GM10266 (cell line): ENCODE results near the gene TRPM8.
"Not testable (repeated sequence)": the region's sequence is repeated elsewhere in the genome, so short reads cannot be mapped to it uniquely, and the experiment has no call there.

Experiments
- DNase-seq: peaks from one replicate; pipeline ENCODE4 v3.0.0; 2012; ENCODE audit errors: extremely low spot score
- CTCF ChIP-seq: IDR thresholded peaks from 2 replicates; pipeline ENCODE4 v1.5.1; 2012; ENCODE audit warnings: mild to moderate bottlenecking, low read depth; ENCODE audit not compliant: control insufficient read depth, insufficient read depth; ENCODE audit errors: missing control alignments

Gene TRPM8

GRCh38 chr2:233917116-233917515, at the start of gene TRPM8:
TRPM8 (plus strand) TSS chr2:233917373; CDS start chr2:233926538, 9,165 bp downstream.
- no peak for TF ChIP-seq CTCF
- DNase-seq: no peak

GRCh38 chr2:233867993-233868532, 49.1 kb upstream of the TRPM8 start, which contains the start of gene MSL3B:
MSL3B (minus strand) TSS chr2:233868386.
- peak; percentile 68 for DNase-seq
- no peak for TF ChIP-seq CTCF

- DNase-seq: no peak
- no peak for TF ChIP-seq CTCF
These were observed 45.7 kb upstream of the TRPM8 start for GRCh38 chr2:233871432-233871831.

- DNase-seq: not testable (repeated sequence)
These were observed 45.0 kb upstream of the TRPM8 start for GRCh38 chr2:233872125-233872524.

- no peak for DNase-seq
- TF ChIP-seq CTCF: no peak
These were observed 34.8 kb upstream of the TRPM8 start for GRCh38 chr2:233882353-233882752.

- DNase-seq: no peak
- no peak for TF ChIP-seq CTCF
These were observed 24.4 kb upstream of the TRPM8 start for GRCh38 chr2:233892793-233893192.

- DNase-seq: not testable (repeated sequence)
These were observed 20.9 kb upstream of the TRPM8 start for GRCh38 chr2:233896253-233896652.

- no peak for TF ChIP-seq CTCF
- DNase-seq: no peak
These were observed 15.8 kb upstream of the TRPM8 start for GRCh38 chr2:233901367-233901766.
